Measurements from ENCODE around the gene GRWD1. TPM values are rescaled to one million over a fixed set of nuclear protein-coding genes. Genes with fewer than 3 reads are reported as not detected.
A peak's percentile ranks its signal among the peaks of the same experiment; 100 is the strongest.
"Not testable (repeated sequence)": the region's sequence is repeated elsewhere in the genome, so short reads cannot be mapped to it uniquely, and the experiment has no call there.

The GRWD1 gene
- total and polyA plus RNA-seq, 10 donors: 5.5 to 34.5 (median 25.4) TPM

DNA sequence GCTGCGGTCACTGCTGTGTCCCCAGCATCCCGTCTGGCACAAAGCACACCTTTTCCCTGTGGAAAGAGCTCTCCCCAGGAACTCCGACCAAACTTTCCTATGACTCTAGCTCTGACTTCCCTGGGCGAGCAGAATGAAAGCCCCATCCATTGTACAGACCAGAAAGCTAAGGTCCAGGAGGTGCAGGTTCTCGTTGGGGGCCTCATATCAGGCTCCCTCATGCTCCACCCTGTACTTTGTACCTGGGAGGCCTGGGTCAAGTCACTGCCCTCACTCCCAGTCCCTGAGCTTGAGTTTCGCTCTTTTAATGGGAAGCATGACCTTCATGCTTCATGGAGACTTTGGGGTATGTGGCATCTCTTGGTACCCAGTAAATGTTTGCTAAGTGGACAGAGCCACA, 41.8 kb downstream of the GRWD1 start:
- WGBS, 5 donors: 83 to 89% (median 88%) methylated on average over 5 to 6 of the region's 6 CpGs
- H3K27me3 ChIP-seq (replicated peaks in 1 of 7): peaks cover 0 to 48% (median 9%) of the 10 kb centered on the region in 7 donors
- H3K9me3 ChIP-seq: peaks cover 0 to under 1% (median 0%) of the 10 kb centered on the region in 8 donors
- H3K4me1 ChIP-seq: peaks cover 8 to 32% (median 29%) of the 10 kb centered on the region in 6 donors
- DNase-seq: no peak
- H3K4me3 ChIP-seq: no peak overlapping the region
- H3K36me3 ChIP-seq: no peaks in the 10 kb centered on the region
- no peak overlapping the region for H3K27ac ChIP-seq
- intact Hi-C loops (cut with DNase I; ENCODE audit: low total_unique reads): no loop called here
- TF ChIP-seq POLR2A (IDR thresholded peaks at IDR 0.05): no peak
- TF ChIP-seq, protein P1, sequence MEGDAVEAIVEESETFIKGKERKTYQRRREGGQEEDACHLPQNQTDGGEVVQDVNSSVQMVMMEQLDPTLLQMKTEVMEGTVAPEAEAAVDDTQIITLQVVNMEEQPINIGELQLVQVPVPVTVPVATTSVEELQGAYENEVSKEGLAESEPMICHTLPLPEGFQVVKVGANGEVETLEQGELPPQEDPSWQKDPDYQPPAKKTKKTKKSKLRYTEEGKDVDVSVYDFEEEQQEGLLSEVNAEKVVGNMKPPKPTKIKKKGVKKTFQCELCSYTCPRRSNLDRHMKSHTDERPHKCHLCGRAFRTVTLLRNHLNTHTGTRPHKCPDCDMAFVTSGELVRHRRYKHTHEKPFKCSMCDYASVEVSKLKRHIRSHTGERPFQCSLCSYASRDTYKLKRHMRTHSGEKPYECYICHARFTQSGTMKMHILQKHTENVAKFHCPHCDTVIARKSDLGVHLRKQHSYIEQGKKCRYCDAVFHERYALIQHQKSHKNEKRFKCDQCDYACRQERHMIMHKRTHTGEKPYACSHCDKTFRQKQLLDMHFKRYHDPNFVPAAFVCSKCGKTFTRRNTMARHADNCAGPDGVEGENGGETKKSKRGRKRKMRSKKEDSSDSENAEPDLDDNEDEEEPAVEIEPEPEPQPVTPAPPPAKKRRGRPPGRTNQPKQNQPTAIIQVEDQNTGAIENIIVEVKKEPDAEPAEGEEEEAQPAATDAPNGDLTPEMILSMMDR (IDR thresholded peaks at IDR 0.05 in 8 of 11, conservative IDR thresholded peaks at IDR 0.05 in 3 of 11): no peak
- no peak for TF ChIP-seq POLR2AphosphoS5 (IDR thresholded peaks at IDR 0.05)

DNA sequence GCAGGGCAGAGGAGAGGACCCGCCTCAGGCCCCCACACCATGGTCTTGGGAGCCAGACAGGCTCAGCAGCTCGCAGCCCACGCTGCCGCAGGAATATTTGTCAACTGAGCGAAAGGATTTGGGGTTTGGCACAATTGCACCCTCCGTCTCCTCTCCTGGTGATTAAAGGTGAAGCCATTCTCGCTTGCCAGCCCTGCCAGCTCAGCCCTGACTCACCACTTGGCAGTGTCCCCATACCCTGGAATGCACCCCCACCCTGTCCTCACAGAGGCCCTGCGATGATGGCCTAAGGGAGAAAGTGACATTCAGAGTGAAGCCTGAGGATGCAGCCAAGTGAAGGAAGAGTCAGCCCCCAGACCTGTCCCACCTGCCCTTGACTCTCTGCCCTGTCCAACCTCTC, 42.2 kb downstream of the GRWD1 start:
- no peak for DNase-seq
- H3K4me1 ChIP-seq: peaks cover 8 to 36% (median 31%) of the 10 kb centered on the region in 6 donors
- peaks cover 0 to 4% (median 0%) of the 10 kb centered on the region in 8 donors for H3K9me3 ChIP-seq
- intact Hi-C loops (cut with DNase I; ENCODE audit: low total_unique reads): no loop called here
- H3K4me3 ChIP-seq: no peak overlapping the region
- no peak overlapping the region for H3K27ac ChIP-seq
- 85 to 91% (median 86%) methylated on average over 2 to 8 of the region's 8 CpGs for WGBS, 5 donors
- peaks cover 0 to 51% (median 9%) of the 10 kb centered on the region in 7 donors for H3K27me3 ChIP-seq (replicated peaks in 1 of 7)
- H3K36me3 ChIP-seq: no peaks in the 10 kb centered on the region
- TF ChIP-seq, protein P1 (IDR thresholded peaks at IDR 0.05 in 8 of 11, conservative IDR thresholded peaks at IDR 0.05 in 3 of 11): no peak
- TF ChIP-seq POLR2AphosphoS5 (IDR thresholded peaks at IDR 0.05) (no peak), POLR2A (IDR thresholded peaks at IDR 0.05) (no peak)

DNA sequence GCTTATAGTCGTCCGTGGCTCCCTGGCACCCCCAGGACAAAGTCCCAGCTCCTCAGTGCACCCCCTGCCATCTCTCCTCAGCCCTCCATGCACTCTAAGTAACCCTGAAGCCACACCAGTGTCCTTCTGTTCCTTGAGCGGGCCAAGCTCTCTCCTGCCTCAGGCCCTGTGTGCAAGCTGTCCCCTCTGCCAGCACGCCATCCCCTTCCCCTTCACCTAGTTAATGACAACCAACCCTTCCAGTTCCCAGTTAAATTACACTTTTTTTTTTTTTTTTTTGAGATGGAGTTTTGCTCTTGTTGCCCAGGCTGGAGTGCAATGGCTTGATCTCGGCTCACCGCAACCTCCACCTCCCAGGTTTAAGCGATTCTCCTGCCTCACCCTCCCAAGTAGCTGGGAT, 42.7 kb downstream of the GRWD1 start:
- H3K36me3 ChIP-seq; H3K27ac ChIP-seq; H3K9me3 ChIP-seq; intact Hi-C loops (cut with DNase I; ENCODE audit: low total_unique reads); DNase-seq; H3K4me3 ChIP-seq: not testable (repeated sequence)
- Histone ChIP-seq H3K4me1 (peaks cover 8 to 41% (median 33%) of the 10 kb centered on the region in 6 donors), H3K27me3 (replicated peaks in 1 of 7) (peaks cover 0 to 56% (median 9%) of the 10 kb centered on the region in 7 donors)
- WGBS, 5 donors: 83 to 96% (median 90%) methylated on average over 7 of the region's 7 CpGs

DNA sequence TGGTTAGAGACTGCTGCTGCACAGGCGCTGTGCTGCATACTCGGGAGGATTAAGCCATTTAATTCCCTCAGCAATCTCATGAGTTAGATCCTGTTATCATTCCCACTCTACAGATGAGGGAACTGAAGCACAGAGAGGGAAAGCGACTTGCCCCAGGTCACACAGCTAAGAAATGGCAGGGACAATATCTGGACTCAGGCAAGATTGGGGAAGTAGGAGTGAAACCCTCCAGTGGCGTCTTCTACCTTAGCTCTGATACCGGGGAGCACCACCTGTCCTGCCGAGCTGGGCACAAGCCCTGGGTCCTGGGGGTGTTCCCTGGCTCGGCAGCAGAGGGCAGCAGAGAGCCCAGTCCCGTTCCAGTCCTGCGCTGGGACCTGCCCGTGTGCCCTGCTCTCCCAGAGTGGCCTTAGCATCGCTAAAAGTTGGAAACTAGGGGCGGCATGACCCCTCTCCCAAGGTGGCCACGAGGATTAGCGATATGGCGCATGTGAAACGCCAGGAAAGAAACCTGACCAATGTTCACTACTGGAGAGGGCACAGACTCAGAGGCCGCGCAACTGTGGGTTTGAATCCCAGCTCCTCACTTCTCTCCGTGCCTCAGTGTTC, 43.9 kb downstream of the GRWD1 start:
- H3K4me3 ChIP-seq: no peak overlapping the region
- peaks cover 8 to 51% (median 41%) of the 10 kb centered on the region in 6 donors for H3K4me1 ChIP-seq
- peaks cover 0 to 68% (median 15%) of the 10 kb centered on the region in 7 donors for H3K27me3 ChIP-seq (replicated peaks in 1 of 7)
- intact Hi-C loops (cut with DNase I; ENCODE audit: low total_unique reads): no loop called here
- DNase-seq: peak; percentile 93
- H3K9me3 ChIP-seq: peaks cover 0 to 4% (median 0%) of the 10 kb centered on the region in 8 donors
- TF ChIP-seq POLR2AphosphoS5 (IDR thresholded peaks at IDR 0.05) (peak in 2 of 3 donors; percentile 51 to 57), POLR2A (IDR thresholded peaks at IDR 0.05) (no peak)
- TF ChIP-seq, protein P1 (IDR thresholded peaks at IDR 0.05 in 8 of 11, conservative IDR thresholded peaks at IDR 0.05 in 3 of 11): peak; percentile 79 to 98 (median 94)
- H3K27ac ChIP-seq: no peak overlapping the region
- H3K36me3 ChIP-seq: no peaks in the 10 kb centered on the region
- WGBS, 5 donors: 22 to 27% (median 22%) methylated on average over 17 to 19 of the region's 19 CpGs
